Activated CD4-positive, alpha-beta T cell treated with anti-CD3 and anti-CD28 coated beads, Interleukin-10, Interleukin-2, amounts not matched to agents 100 ng/mL and 50 ng/mL, durations not matched to agents 16 hours and 8 hours (primary cell): ENCODE results near the gene RCOR3.
"Not testable (repeated sequence)": the region's sequence is repeated elsewhere in the genome, so short reads cannot be mapped to it uniquely, and the experiment has no call there.

Source experiments
- DNase-seq: peaks from one replicate; pipeline ENCODE4 v3.0.0-alpha.2; 2020

Gene RCOR3

DNA sequence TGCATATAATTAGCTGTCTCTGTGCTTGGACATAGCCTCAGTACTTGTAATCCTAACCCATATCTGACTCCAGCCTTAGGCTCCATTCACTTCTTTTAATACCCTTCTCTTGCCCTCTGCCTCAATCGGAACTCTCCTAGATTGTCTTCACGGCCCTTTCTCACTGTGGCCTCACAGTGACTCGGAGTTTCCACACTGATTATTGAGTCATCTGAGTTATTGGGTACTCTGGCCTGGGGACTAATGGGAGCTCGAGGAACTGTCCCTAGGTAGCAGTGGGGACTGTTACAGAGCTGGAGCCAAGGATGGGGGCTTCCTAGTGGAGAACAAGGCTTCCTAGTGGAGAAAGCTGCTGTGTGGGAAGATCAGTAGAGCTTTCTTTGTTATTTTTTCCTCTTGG lies 84.4 kb downstream of the RCOR3 start:
- DNase-seq = no peak

DNA sequence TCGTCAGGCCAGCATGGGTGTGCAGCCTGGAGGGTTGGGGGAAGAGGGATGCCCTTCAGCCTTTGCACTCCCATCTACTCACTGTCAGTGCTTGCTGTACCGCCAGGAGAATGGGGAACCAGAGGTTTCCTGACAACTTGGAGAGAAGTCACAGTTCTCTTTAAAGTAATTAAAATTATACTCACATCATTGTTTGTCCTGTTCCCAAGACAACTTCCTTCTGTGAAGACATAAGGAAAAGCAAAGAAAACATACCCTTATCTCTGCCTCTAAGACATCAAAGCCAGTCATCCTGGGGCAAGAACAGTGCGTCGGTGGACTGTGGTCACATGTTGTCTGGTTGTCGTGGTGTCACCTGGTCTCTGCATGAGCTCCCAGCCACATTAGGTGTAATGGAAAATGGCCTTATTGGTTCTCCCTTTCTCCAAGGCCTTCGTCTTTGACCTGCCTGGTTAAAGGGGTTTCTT lies 85.0 kb downstream of the RCOR3 start:
- no peak for DNase-seq

DNA sequence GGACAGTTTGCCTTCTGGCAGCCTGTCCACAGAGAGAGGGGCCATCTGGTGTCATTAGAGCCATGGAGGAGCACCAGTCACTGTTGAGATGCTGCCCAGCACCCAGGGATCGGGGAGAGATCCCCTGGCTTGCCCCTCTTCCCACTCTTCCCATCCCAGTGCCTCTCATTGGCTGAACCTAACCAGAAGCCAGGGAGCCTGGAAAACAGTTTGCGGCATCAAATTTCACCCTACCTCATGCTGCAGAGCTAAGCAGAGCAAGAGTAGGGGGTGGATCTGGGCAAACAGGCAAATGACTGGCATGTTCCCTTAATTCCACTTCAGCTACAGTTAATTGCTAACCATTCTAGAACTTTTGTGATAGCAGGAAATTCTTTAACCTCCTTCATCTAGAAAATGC lies 86.6 kb downstream of the RCOR3 start:
- DNase-seq = no peak

DNA sequence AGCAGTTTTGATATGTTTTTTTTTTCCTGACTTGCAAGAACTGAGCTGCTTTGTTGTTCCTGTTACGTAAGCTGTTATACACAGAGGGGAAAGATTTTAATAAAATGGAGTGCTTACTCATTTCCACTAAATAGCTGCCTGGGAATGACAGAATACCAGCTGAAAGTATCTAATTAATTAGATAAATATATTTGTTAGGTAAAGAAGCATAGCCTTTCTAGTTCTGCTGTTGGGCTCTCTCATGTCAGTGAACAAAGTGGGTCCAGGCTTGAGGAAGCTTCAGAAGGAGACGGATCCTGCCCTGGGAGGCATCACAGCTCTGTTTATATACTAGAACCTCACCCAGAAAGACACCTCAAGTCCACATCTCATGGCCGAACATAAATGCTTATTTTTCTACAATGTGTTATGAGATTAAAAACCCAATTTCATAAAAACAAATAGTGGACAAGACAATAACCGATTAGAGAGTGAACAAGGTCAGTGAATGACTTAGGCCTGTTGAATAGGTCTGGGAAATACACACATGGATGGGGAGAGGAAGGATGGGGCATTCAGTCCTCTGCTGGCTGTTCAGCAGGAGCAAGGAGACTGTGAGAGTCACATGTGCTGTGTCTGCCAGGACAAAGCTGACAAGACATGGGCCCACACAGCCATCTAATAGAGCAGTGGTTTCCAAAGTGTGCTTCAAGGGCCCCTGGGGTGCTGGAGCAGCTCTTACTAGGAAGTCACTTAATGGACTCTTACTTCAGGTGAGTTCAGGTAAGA lies 88.1 kb downstream of the RCOR3 start:
- DNase-seq = no peak

DNA sequence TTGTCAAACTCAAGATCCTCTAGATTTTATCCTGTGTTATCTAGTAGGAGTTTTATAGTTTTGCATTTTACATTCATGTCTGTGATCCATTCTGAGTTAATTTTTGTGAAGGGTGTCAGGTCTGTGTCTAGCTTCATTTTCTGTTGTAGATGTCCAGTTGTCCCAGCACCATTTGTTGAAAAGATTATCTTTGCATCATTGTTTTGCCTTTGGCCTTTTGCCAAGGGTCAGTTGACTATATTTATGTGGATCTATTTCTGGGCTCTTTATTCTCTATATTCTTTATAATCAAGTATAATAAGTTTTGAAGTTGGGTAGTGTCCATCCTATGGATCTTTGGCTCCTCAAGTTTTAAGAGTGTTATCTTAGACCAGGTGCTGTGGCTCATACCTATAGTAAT lies 89.4 kb downstream of the RCOR3 start:
- DNase-seq = no peak

DNA sequence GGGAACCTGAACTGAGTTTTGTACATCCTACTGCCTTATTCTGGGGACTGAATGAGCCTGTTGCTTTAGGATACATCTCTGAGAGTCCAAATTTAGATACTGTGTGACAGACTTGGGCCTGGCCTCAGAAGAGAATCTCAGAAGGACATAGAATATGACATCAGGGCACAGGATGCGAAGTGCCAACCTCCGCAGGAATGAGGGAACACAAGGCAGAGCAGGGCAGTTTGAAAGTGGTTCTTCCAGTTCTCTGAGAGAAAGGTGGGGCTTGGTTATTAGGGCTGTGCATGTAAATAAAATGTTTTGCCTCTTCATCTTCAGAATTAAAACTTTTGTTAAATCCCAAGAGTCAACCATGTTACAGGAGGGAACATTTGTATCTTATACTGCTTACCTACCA lies 90.6 kb downstream of the RCOR3 start:
- no peak for DNase-seq

DNA sequence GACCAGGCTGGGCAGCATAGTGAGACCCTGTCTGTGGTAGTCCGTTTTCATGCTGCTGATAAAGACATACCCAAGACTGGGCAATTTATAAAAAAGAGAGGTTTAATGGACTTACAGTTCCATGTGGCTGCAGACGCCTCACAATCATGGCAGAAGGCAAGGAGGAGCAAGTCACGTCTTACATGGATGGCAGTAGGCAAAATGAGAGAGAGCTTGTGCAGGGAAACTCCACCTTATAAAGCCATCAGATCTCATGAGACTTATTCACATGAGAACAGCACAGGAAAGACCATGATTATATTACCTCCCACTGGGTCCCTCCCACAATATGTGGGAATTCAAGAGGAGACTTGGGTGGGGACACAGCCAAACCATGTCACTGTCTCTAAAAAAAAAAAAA lies 92.9 kb downstream of the RCOR3 start:
- not testable (repeated sequence) for DNase-seq

DNA sequence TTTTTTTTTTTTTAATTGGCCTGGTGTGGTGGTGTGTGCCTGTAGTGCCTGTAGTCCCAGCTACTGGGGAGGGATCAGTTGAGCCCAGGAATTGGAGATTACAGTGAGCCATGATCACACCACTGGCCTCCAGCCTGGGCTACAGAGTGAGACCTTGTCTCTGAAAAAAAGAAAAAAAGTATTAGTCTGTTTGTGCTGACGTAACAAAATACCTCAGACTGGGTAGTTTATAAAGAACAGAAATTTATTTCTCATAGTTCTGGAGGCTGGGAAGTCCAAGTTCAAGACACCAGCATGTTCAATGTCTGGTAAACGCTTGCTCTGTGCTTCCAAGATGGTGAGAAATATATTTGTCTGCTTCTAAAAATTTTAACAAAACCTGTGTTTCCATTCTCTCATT lies 93.3 kb downstream of the RCOR3 start:
- DNase-seq = no peak

DNA sequence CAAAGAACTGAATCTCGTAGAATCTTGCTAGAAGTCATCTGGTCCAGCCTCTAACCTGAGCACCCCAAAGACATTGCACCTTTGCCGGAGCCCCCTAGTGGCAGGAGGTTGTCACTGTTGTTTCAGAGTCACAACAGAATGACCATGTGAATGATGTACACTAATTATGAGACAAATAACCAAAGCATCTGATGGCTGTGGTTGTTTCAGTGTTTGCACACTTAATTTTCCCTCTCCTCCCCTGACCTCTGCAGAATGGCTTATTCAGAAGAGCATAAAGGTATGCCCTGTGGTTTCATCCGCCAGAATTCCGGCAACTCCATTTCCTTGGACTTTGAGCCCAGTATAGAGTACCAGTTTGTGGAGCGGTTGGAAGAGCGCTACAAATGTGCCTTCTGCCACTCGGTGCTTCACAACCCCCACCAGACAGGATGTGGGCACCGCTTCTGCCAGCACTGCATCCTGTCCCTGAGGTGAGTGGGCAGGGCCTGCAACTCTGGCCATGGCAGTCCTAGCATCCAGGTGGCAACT lies 93.9 kb downstream of the RCOR3 start:
- peak; percentile 75 for DNase-seq

DNA sequence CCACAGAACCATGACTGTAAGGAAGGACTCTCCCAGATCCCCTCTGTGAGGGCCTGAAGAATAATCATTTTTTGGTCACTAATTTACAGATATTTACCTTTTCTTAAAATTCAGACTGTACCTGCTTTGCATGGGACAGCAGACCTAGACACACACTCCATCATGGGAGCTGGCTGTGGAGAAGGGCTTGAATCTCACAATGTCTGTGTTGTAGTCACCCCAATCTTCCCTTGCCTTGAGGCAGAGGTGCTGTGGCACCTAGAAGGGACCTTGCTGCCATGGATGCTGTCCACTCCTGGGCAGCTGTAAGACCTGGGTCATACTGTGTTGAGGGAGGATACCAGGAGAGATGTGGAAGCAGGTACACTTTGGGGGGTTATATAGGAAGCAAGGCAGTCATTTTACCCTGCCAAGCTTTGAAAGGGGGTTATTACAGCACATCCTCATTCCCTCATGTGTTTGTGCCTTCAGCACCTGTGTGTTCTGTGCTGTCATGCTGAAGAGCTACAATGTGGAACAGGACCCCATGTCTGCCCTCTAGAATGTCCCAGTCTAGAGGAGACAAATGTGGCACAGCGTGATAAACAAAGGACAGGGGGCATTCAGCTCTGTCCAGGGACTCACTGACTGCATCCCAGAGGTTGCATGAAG lies 94.5 kb downstream of the RCOR3 start:
- DNase-seq = no peak

DNA sequence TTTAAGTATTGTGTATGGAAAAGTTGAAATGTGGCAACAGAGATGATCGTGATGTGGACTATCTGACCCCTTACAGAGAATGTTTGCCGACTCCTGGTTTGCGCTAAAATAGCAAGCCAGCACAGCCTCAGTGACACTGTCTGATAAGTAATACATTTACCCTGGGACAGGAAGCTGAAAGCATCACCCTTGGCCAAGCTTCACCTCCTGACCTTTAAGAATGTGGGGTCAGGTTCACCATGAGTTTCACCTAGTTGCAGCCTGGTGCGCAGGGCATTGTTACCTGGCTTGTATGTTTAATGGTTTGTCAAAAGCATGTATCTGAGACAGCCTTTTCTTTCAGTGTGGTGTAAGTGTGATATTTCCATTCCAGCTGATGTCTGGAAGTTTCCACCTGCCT lies 96.7 kb downstream of the RCOR3 start:
- DNase-seq = no peak

DNA sequence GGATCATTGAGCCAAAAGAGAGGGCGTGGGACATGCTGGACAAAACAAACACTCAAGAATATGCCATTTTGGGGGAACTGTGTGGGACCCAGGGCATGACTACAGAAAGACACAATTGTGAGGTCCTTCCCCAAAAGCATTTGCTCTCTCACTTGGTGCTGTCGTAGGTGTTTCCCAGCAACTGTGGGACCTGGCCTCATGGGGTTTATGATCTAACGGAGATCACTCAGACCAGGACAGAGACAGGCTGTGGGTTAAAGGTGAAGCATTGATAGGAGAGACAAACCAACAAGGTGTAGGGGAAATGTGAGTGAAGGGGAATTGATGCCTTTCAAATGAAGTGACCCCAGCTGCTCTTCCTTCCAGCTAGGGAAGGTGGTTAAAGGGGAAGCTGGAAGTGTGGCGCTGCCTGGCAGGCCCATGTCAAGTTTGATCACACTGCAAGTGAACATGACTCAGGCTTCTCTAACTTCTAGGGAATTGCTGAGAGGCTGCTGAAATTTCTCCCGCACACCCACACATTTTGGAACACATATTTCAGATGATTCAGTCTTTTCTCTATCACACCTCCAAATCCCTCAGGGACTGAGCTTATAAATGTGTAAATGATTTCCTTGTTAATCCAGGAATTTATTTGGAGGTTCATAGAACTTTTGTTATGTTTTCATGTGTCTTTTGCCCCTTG lies 97.7 kb downstream of the RCOR3 start:
- DNase-seq = no peak

DNA sequence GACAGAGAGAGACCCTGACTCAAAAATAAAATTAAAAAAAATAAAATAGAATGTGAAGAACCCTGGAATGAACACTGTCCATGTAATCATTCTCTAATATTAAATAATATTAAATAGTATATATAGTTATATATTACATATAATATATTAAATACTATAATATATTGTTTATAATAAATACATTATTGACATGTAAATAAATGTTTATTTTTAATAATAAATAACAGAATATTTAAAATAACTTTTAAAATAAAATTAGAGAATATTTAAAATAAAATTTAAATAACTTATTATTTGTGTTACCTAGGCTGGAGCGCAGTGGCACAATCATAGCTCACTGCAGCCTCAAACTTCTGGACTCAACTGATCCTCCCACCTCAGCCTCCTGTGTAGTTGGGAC lies 99.5 kb downstream of the RCOR3 start:
- no peak for DNase-seq

DNA sequence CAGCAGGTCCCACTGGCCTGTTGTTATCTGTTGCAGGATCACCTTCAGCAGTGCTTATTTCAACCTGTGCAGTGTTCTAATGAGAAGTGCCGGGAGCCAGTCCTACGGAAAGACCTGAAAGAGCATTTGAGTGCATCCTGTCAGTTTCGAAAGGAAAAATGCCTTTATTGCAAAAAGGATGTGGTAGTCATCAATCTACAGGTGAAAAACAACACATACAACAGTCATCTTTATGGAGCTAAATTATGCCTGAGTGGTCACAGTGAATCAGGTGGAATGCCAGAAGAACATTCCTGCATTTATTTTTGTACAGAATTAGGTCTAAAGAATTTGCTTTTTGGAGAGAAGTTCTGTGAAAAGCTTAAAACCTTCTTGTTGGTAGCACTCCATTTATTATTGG lies 100.7 kb downstream of the RCOR3 start:
- DNase-seq = no peak

DNA sequence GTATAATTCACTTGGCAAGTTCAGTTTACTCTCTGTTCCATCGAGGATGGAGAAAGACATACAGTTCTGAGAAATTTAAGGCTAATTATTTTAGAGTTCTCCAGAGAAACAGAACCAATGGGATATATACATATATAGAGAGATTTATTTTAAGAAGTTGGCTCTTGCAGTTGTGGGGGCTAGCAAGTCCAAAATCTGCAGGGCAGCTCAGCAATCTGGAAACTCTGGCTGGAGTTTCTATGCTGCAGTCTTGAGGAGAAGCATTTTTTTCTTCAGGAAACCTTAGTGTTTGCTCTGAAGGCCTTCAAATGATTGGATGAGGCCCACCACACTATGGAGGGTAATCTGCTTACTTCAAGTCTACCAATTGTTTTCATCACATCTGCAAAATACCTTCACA lies 102.0 kb downstream of the RCOR3 start:
- DNase-seq = no peak
